ENCODE results near the gene FLRT1.

GRCh38 chr11:64078905-64079304, 43.2 kb downstream of the FLRT1 start:
- TF ChIP-seq, protein P1, sequence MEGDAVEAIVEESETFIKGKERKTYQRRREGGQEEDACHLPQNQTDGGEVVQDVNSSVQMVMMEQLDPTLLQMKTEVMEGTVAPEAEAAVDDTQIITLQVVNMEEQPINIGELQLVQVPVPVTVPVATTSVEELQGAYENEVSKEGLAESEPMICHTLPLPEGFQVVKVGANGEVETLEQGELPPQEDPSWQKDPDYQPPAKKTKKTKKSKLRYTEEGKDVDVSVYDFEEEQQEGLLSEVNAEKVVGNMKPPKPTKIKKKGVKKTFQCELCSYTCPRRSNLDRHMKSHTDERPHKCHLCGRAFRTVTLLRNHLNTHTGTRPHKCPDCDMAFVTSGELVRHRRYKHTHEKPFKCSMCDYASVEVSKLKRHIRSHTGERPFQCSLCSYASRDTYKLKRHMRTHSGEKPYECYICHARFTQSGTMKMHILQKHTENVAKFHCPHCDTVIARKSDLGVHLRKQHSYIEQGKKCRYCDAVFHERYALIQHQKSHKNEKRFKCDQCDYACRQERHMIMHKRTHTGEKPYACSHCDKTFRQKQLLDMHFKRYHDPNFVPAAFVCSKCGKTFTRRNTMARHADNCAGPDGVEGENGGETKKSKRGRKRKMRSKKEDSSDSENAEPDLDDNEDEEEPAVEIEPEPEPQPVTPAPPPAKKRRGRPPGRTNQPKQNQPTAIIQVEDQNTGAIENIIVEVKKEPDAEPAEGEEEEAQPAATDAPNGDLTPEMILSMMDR (IDR thresholded peaks at IDR 0.05; ENCODE audit: low read depth, low read length, missing input control), result no peak
- no peak for TF ChIP-seq YY1 (IDR thresholded peaks at IDR 0.05)
- TF ChIP-seq TAF1 (conservative IDR thresholded peaks at IDR 0.05), result no peak
